ENCODE measurements around the gene PTPN12. TPM values are rescaled to one million over a fixed set of nuclear protein-coding genes. Genes with fewer than 3 reads are reported as not detected.

PTPN12 gene
- total and polyA plus RNA-seq, 2 donors (not counting 1 experiment from before 2014, with no cell fraction given): 18.0 to 78.8 TPM

Other genes starting within 250 kb of the PTPN12 start
- 200 and 207 TPM in 2 replicates for gene GSAP, start 120.9 kb upstream of the PTPN12 start, total RNA-seq
- gene GSAP, start 120.9 kb upstream of the PTPN12 start, polyA plus RNA-seq: 140 and 157 TPM in 2 replicates
- 47.0 and 55.0 TPM in 2 replicates for gene RSBN1L, start 159.2 kb downstream of the PTPN12 start, total RNA-seq
- gene RSBN1L, start 159.2 kb downstream of the PTPN12 start, polyA plus RNA-seq: 15.1 and 17.0 TPM in 2 replicates

All from B cell (primary cell).